ENCODE measurements around the gene LTBP1. TPM values are rescaled to one million over a fixed set of nuclear protein-coding genes. Genes with fewer than 3 reads are reported as not detected.
A peak's percentile ranks its signal among the peaks of the same experiment; 100 is the strongest.

LTBP1 gene
- polyA plus RNA-seq, 2 of the 4 experiments (the other 2 are of a cell fraction): 23.8 to 30.4 TPM

DNA sequence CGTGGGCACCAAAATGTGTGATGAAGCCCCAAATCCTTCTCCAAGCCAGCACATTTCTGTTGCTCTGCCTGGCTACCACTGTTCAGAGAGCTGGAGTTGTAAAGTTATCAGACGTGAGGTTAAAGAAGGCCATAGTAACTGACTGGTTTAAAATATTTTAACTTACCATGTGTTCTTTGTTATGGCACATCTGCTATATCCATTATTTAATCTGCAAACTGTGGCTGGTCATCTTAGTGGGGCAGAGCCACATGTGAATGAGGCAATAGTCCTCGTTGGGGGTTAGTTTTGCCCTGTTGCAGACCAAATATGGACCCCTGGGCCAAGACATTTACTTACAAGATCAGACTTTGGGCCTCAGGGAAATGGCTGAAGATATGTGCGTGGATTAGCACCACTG is 315.3 kb downstream of the LTBP1 start:
- ChIA-PET CTCF (interaction anchor here (0.6 to 1.3 kb wide), 3 partner anchors 9 to 79 kb away, joined by 3 to 5 read pairs (median 3); no protein-coding TSS in a partner anchor), POLR2A (no interaction called here)
- no peak for DNase-seq (ENCODE audit: low read depth in 1 of 2, low spot score in 1 of 2)
- ATAC-seq: no peak
- Histone ChIP-seq H3K27ac (no peak overlapping the region), H3K4me3 (no peak overlapping the region), H3K4me1 (peaks cover 13% of the 10 kb centered on the region), H3K4me2 (no peak overlapping the region), H3K9me3 (peaks cover 6% of the 10 kb centered on the region; the same call in 1 of the 3 replicates)
- no peak for TF ChIP-seq HMGXB4 (CRISPR knock-in tag; IDR thresholded peaks at IDR 0.05; ENCODE audit: borderline replicate concordance)
- TF ChIP-seq JUNB (IDR thresholded peaks at IDR 0.05): no peak
- TF ChIP-seq SREBF2 (IDR thresholded peaks at IDR 0.05): no peak
- TF ChIP-seq, protein P1, sequence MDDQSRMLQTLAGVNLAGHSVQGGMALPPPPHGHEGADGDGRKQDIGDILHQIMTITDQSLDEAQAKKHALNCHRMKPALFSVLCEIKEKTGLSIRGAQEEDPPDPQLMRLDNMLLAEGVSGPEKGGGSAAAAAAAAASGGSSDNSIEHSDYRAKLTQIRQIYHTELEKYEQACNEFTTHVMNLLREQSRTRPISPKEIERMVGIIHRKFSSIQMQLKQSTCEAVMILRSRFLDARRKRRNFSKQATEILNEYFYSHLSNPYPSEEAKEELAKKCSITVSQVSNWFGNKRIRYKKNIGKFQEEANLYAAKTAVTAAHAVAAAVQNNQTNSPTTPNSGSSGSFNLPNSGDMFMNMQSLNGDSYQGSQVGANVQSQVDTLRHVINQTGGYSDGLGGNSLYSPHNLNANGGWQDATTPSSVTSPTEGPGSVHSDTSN (IDR thresholded peaks at IDR 0.05): no peak
- TF ChIP-seq EHF (CRISPR knock-in tag; IDR thresholded peaks at IDR 0.05): no peak
- TF ChIP-seq MYC (IDR thresholded peaks at IDR 0.05; ENCODE audit: borderline replicate concordance, low read length): no peak
- no peak for TF ChIP-seq FOSB (CRISPR knock-in tag; IDR thresholded peaks at IDR 0.05)
- TF ChIP-seq FOSL2 (IDR thresholded peaks at IDR 0.05): no peak
- TF ChIP-seq FOSL2 (CRISPR knock-in tag; IDR thresholded peaks at IDR 0.05): no peak
- TF ChIP-seq, protein P2, sequence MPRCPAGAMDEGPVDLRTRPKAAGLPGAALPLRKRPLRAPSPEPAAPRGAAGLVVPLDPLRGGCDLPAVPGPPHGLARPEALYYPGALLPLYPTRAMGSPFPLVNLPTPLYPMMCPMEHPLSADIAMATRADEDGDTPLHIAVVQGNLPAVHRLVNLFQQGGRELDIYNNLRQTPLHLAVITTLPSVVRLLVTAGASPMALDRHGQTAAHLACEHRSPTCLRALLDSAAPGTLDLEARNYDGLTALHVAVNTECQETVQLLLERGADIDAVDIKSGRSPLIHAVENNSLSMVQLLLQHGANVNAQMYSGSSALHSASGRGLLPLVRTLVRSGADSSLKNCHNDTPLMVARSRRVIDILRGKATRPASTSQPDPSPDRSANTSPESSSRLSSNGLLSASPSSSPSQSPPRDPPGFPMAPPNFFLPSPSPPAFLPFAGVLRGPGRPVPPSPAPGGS (IDR thresholded peaks at IDR 0.05): no peak
- no peak for TF ChIP-seq CHD2 (IDR thresholded peaks at IDR 0.05; ENCODE audit: low read length, partially characterized antibody)
- FAIRE-seq: no peak
- WGBS (ENCODE audit: missing lambda C conversion rate): 80% methylated on average over 4 of the region's 4 CpGs

- DNase-seq (ENCODE audit: low read depth in 1 of 2, low spot score in 1 of 2) (no peak), ATAC-seq (peak; percentile 32 to 41; a peak in 3 of 6 replicates), FAIRE-seq (no peak)
- Histone ChIP-seq H3K4me3 (no peak overlapping the region), H3K9me3 (peaks cover 6% of the 10 kb centered on the region; the same call in 1 of the 3 replicates), H3K27ac (peak overlapping the region; percentile 27 to 31; a peak in 4 of 6 replicates), H3K4me2 (no peak overlapping the region), H3K4me1 (peaks cover 13% of the 10 kb centered on the region)
- WGBS (ENCODE audit: missing lambda C conversion rate): 73% methylated on average over 3 of the region's 3 CpGs
- TF ChIP-seq JUNB (IDR thresholded peaks at IDR 0.05) (no peak), HES2 (IDR thresholded peaks at IDR 0.05) (no peak), MYC (IDR thresholded peaks at IDR 0.05; ENCODE audit: borderline replicate concordance, low read length) (no peak), FOXS1 (CRISPR knock-in tag; IDR thresholded peaks at IDR 0.05) (no peak), TFCP2L1 (CRISPR knock-in tag; IDR thresholded peaks at IDR 0.05) (no peak), RARB (CRISPR knock-in tag; IDR thresholded peaks at IDR 0.05) (no peak), TP53 (CRISPR knock-in tag; IDR thresholded peaks at IDR 0.05) (no peak), FOSL2 (IDR thresholded peaks at IDR 0.05) (no peak), FOSL2 (CRISPR knock-in tag; IDR thresholded peaks at IDR 0.05) (no peak), NR3C1 (IDR thresholded peaks at IDR 0.05) (no peak), RCOR1 (IDR thresholded peaks at IDR 0.05; ENCODE audit: low read depth, low read length) (no peak), RNF2 (IDR thresholded peaks at IDR 0.05; ENCODE audit: borderline replicate concordance, low read depth) (no peak), GATA3 (IDR thresholded peaks at IDR 0.05; ENCODE audit: borderline replicate concordance) (no peak), MAFK (IDR thresholded peaks at IDR 0.05; ENCODE audit: partially characterized antibody) (no peak), ZC3H11A (IDR thresholded peaks at IDR 0.05) (no peak), NFE2L2 (conservative IDR thresholded peaks at IDR 0.05; ENCODE audit: low read length) (no peak)
- TF ChIP-seq, protein P3, sequence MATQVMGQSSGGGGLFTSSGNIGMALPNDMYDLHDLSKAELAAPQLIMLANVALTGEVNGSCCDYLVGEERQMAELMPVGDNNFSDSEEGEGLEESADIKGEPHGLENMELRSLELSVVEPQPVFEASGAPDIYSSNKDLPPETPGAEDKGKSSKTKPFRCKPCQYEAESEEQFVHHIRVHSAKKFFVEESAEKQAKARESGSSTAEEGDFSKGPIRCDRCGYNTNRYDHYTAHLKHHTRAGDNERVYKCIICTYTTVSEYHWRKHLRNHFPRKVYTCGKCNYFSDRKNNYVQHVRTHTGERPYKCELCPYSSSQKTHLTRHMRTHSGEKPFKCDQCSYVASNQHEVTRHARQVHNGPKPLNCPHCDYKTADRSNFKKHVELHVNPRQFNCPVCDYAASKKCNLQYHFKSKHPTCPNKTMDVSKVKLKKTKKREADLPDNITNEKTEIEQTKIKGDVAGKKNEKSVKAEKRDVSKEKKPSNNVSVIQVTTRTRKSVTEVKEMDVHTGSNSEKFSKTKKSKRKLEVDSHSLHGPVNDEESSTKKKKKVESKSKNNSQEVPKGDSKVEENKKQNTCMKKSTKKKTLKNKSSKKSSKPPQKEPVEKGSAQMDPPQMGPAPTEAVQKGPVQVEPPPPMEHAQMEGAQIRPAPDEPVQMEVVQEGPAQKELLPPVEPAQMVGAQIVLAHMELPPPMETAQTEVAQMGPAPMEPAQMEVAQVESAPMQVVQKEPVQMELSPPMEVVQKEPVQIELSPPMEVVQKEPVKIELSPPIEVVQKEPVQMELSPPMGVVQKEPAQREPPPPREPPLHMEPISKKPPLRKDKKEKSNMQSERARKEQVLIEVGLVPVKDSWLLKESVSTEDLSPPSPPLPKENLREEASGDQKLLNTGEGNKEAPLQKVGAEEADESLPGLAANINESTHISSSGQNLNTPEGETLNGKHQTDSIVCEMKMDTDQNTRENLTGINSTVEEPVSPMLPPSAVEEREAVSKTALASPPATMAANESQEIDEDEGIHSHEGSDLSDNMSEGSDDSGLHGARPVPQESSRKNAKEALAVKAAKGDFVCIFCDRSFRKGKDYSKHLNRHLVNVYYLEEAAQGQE (IDR thresholded peaks at IDR 0.05): no peak
- TF ChIP-seq, protein P4, sequence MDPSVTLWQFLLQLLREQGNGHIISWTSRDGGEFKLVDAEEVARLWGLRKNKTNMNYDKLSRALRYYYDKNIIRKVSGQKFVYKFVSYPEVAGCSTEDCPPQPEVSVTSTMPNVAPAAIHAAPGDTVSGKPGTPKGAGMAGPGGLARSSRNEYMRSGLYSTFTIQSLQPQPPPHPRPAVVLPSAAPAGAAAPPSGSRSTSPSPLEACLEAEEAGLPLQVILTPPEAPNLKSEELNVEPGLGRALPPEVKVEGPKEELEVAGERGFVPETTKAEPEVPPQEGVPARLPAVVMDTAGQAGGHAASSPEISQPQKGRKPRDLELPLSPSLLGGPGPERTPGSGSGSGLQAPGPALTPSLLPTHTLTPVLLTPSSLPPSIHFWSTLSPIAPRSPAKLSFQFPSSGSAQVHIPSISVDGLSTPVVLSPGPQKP (IDR thresholded peaks at IDR 0.05; ENCODE audit: low read depth, low read length): no peak
- TF ChIP-seq, protein P5, sequence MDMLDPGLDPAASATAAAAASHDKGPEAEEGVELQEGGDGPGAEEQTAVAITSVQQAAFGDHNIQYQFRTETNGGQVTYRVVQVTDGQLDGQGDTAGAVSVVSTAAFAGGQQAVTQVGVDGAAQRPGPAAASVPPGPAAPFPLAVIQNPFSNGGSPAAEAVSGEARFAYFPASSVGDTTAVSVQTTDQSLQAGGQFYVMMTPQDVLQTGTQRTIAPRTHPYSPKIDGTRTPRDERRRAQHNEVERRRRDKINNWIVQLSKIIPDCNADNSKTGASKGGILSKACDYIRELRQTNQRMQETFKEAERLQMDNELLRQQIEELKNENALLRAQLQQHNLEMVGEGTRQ (IDR thresholded peaks at IDR 0.05): no peak
- ChIA-PET CTCF (interaction anchor here (9.0 kb wide), 1 partner anchor 230 kb away, joined by 66 read pairs; no protein-coding TSS in a partner anchor), POLR2A (no interaction called here)
Observed at GRCh38 chr2:33264766-33265165, 318.0 kb downstream of the LTBP1 start.
